Epithelial cell of proximal tubule (primary cell): Measurements from ENCODE around the gene LIG1. TPM values are rescaled to one million over a fixed set of nuclear protein-coding genes. Genes with fewer than 3 reads are reported as not detected.
"Not testable (repeated sequence)": the region's sequence is repeated elsewhere in the genome, so short reads cannot be mapped to it uniquely, and the experiment has no call there.

ENCODE experiments used
- DNase-seq: peaks from one replicate; pipeline ENCODE4 v3.0.0-alpha.2; 2011; ENCODE audit warnings: low read depth
- H3K4me3 ChIP-seq: 2 replicates; pipeline ENCODE4 v1.5.1; 2011; ENCODE audit warnings: low read depth, mild to moderate bottlenecking, low read length
- total RNA-seq: library from RNA; depleted of rRNA; stranded (reverse); fragments of >200 nt; gene quantifications from 2 replicates; pipeline ENCODE4 v1.2.3, GENCODE V29; 2015
- TF ChIP-seq, protein P1 (sequence below): conservative IDR thresholded peaks from 2 replicates; pipeline ENCODE4 v1.5.1; 2012; ENCODE audit warnings: low read depth, mild to moderate bottlenecking, low read length

Gene LIG1
- total RNA-seq, 1 donor from 2014 or later: 81.9 TPM

DNA sequence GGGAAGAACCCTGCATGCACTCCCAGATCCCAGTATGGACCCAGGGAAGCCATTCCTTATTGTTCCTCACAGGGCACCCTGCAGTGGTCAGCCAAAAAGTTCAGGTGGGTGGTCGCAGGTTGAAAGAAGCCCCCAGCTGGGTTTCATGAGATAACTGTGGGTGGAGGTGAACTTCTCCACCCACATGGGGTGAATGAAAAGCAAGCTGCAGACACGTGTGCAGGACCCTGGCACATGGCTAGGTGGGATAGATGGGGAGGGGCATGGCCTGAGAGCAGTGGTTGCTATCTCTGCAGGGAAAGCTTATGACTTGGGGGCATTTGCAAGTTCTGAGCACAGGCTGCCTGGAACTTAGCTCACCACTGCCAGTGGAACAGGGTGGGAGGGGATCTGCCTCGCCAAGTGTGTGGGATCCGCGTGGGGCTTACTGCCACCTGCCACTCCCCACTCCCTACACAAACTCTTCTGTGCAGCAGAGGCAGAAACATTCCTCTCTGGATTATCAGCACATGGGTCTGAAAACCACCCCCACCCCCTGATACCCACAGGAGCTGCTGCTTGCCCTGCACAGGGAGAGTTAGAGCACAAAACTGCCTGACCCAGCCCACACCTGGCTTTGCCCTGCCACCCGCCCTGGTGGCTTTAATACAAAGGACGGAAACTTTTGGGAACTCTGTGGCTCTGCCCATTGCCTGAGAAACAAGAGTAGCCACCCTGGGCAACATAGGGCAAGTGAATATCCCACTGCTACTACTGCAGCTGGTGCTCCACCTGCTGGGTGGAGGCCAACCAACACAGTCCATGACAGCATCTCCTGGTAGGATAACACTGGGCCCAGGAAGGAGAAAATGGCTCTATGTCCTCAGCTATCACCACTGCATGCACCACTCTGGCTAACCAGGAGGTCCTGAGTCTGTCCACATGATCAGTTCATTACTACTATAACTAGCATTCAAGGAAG lies 84.0 kb downstream of the LIG1 start:
- H3K4me3 ChIP-seq: no peak overlapping the region
- TF ChIP-seq, protein P1, sequence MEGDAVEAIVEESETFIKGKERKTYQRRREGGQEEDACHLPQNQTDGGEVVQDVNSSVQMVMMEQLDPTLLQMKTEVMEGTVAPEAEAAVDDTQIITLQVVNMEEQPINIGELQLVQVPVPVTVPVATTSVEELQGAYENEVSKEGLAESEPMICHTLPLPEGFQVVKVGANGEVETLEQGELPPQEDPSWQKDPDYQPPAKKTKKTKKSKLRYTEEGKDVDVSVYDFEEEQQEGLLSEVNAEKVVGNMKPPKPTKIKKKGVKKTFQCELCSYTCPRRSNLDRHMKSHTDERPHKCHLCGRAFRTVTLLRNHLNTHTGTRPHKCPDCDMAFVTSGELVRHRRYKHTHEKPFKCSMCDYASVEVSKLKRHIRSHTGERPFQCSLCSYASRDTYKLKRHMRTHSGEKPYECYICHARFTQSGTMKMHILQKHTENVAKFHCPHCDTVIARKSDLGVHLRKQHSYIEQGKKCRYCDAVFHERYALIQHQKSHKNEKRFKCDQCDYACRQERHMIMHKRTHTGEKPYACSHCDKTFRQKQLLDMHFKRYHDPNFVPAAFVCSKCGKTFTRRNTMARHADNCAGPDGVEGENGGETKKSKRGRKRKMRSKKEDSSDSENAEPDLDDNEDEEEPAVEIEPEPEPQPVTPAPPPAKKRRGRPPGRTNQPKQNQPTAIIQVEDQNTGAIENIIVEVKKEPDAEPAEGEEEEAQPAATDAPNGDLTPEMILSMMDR: peak; percentile 37
- no peak for DNase-seq

DNA sequence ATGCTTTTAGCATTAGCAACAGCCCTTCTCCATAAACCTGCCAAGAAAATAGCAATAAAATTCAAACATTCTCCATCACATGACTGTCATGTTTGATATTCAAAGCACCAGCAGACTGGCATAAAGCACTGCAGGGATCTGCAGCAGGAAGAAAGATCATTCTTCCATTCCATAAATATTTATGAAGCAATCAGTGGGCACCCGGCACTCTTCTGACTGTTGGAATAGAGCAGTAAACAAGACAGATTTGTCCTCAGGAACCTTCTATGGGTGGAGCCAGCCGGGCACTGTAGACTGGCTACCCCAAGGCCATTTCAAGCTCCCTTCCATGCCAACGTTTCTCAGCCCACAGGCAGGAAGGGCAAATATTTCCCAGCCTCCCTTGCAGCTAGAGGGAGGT lies 85.1 kb downstream of the LIG1 start:
- H3K4me3 ChIP-seq: no peak overlapping the region
- DNase-seq: no peak
- TF ChIP-seq, protein P1: no peak

DNA sequence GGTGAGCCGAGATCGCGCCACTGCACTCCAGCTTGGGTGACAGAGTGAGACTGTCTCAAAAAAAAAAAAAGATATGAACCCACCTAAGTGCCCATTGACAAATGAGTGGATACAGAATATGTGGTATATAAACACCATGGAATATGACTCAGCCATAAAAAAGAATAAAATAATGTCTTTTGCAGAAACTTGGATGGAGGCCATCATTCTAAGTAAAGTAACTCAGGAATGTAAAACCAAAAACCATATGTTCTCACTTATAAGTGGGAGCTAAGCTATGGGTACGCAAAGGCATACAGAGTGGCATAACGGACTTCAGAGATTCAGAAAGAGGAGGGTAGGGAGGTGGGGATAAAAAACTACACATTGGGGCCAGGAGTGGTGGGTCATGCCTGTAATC lies 89.0 kb downstream of the LIG1 start:
- no peak for DNase-seq
- no peak overlapping the region for H3K4me3 ChIP-seq
- TF ChIP-seq, protein P1: no peak

DNA sequence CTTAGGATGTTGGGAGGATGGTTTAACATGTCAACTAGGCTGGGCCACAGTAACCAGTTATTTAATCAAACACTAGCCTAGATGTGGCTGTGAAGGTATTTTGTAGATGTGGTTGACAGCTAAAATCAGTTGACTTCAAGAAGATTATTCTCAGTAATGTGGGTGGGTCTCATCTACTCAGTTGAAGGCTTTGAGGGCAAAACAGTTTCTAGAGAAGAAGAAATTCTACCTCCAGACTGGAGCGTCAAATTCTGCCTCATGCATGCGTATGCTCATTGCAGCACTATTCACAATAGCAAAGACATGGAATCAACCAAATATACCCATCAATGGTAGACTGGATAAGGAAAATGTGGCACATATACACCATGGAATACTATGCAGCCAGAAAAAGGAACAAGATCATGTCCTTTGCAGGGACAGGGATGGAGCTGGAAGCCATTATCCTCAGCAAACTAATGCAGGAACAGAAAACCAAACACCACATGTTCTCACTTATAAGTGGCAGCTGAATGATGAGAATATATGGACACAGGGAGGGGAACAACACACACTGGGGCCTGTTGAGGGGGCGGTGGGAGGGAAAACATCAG lies 99.9 kb downstream of the LIG1 start:
- DNase-seq, H3K4me3 ChIP-seq: not testable (repeated sequence)

DNA sequence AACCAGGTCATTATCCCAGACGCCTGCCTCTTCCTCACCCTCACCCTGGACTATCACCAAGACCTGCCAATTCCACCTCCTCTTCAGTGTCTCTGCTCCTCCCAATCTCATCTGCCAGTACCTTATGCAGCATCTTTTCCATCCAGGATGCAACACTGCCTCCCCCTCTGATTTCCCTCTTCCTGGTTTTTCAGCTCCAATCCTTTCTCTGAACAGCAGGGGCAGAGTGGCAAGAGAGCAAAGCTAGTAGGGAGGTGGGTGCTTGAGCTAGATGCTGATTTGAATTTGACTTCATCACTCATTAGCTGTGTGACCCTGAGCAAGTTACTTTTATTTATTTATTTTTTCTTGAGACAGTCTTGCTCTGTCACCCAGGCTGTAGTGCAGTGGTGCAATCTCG lies 100.7 kb downstream of the LIG1 start:
- no peak overlapping the region for H3K4me3 ChIP-seq
- TF ChIP-seq, protein P1: no peak
- no peak for DNase-seq

Other genes starting within 250 kb of the LIG1 start
- gene BSPH1, start 178.2 kb downstream of the LIG1 start, total RNA-seq: not detected in 2 replicates
- gene ELSPBP1, start 175.7 kb downstream of the LIG1 start, total RNA-seq: not detected in 2 replicates
- gene CABP5, start 126.3 kb downstream of the LIG1 start, total RNA-seq: not detected in 2 replicates
- 4.7 and 8.5 TPM in 2 replicates for gene PLA2G4C, start 59.5 kb downstream of the LIG1 start, total RNA-seq
- 1.6 and 2.8 TPM in 2 replicates for gene ZSWIM9, start 336 bp upstream of the LIG1 start, total RNA-seq
- 6.3 and 14.7 TPM in 2 replicates for gene CARD8, start 85.6 kb upstream of the LIG1 start, total RNA-seq
- gene ZNF114, start 99.7 kb upstream of the LIG1 start, total RNA-seq: 0.63 and 5.0 TPM in 2 replicates
- gene EMP3, start 155.2 kb upstream of the LIG1 start, total RNA-seq: 23.1 and 96.8 TPM in 2 replicates
- gene TMEM143, start 193.6 kb upstream of the LIG1 start, total RNA-seq: 3.8 and 5.4 TPM in 2 replicates
- gene SYNGR4, start 194.0 kb upstream of the LIG1 start, total RNA-seq: not detected in 2 replicates
- gene KDELR1, start 221.2 kb upstream of the LIG1 start, total RNA-seq: 144 TPM in 2 replicates
- gene GRIN2D, start 223.3 kb upstream of the LIG1 start, total RNA-seq: 0.14 and 0.98 TPM in 2 replicates